HEK293 (cell line): Measurements from ENCODE around the gene NOM1.

Experiments used
- CTCF ChIA-PET: fragments of 350-600 bp; formaldehyde crosslinking; extraction: SDS; loops from one replicate; lab custom pipeline; 2021; ENCODE audit warnings: antibody characterized with exemption; lab: Yijun Ruan, JAX
- POLR2A ChIA-PET: fragments of 300-600 bp; formaldehyde crosslinking; extraction: SDS; loops from one replicate; lab custom pipeline; 2020; ENCODE audit warnings: antibody characterized with exemption, inconsistent platforms; lab: Yijun Ruan, JAX
- H3K27ac ChIP-seq: fragments of 200-500 bp; sonication (Bioruptor generic); 2 replicates; pipeline ENCODE4 v1.5.1; 2014; ENCODE audit warnings: low read depth, low read length, control low read depth, inconsistent platforms; ENCODE audit errors: extremely low read depth
- H3K36me3 ChIP-seq, 2 experiments: fragments of 200-500 bp in 1 of 2; sonication (Bioruptor generic) in 1 of 2; 1 replicate in 1 of 2; 2 replicates in 1 of 2; pipeline ENCODE4 v1.5.1; 2014 to 2017; ENCODE audit warnings: inconsistent platforms in 2 of 2, low read length in 2 of 2; ENCODE audit not compliant: control insufficient read depth in 2 of 2, insufficient read depth in 1 of 2
- H3K4me1 ChIP-seq: fragments of 200-500 bp; sonication (Bioruptor generic); 2 replicates; pipeline ENCODE4 v1.5.1; 2014; ENCODE audit warnings: mild to moderate bottlenecking, low read length, inconsistent platforms; ENCODE audit not compliant: control insufficient read depth, insufficient read depth
- H3K4me3 ChIP-seq: 2 replicates; pipeline ENCODE4 v1.5.1; 2011; ENCODE audit warnings: low read depth, mild to moderate bottlenecking, control low read depth, low read length, moderate library complexity
- H3K9me3 ChIP-seq: fragments of 200-500 bp; sonication (Bioruptor generic); 2 replicates; pipeline ENCODE4 v1.5.1; 2014; ENCODE audit warnings: low read depth, low read length, inconsistent platforms; ENCODE audit not compliant: control insufficient read depth, insufficient read depth
- FEZF1 ChIP-seq: fragments of 450-650 bp; formaldehyde crosslinking; IDR thresholded peaks from 2 replicates; pipeline ENCODE4 v1.5.1; 2016; ENCODE audit warnings: missing biosample characterization, missing genetic modification characterization
- GLIS1 ChIP-seq: fragments of 450-650 bp; formaldehyde crosslinking; IDR thresholded peaks from 2 replicates; pipeline ENCODE4 v1.5.1; 2016; ENCODE audit warnings: missing biosample characterization, missing genetic modification characterization
- HIC1 ChIP-seq: fragments of 450-650 bp; formaldehyde crosslinking; IDR thresholded peaks from 2 replicates; pipeline ENCODE4 v1.5.1; 2016; ENCODE audit warnings: missing biosample characterization, missing genetic modification characterization
- OSR2 ChIP-seq: fragments of 450-650 bp; formaldehyde crosslinking; IDR thresholded peaks from 2 replicates; pipeline ENCODE4 v1.5.1; 2016; ENCODE audit warnings: missing biosample characterization, missing genetic modification characterization
- PRDM10 ChIP-seq: fragments of 450-650 bp; formaldehyde crosslinking; IDR thresholded peaks from 2 replicates; pipeline ENCODE4 v1.5.1; 2016; ENCODE audit warnings: missing biosample characterization, missing genetic modification characterization
- PRDM6 ChIP-seq: fragments of 450-650 bp; formaldehyde crosslinking; IDR thresholded peaks from 2 replicates; pipeline ENCODE4 v1.5.1; 2017; ENCODE audit warnings: missing biosample characterization, missing genetic modification characterization
- TCF7L2 ChIP-seq: IDR thresholded peaks from 2 replicates; pipeline ENCODE4 v1.6.1; 2011; ENCODE audit warnings: low read depth, mild to moderate bottlenecking, inconsistent platforms, low read length, moderate library complexity, borderline replicate concordance
- YY1 ChIP-seq: fragments of 450-650 bp; formaldehyde crosslinking; IDR thresholded peaks from 2 replicates; pipeline ENCODE4 v1.5.1; 2018; ENCODE audit warnings: missing biosample characterization, missing genetic modification characterization
- ZBTB17 ChIP-seq: fragments of 450-650 bp; formaldehyde crosslinking; IDR thresholded peaks from 2 replicates; pipeline ENCODE4 v1.5.1; 2016; ENCODE audit warnings: missing biosample characterization, missing genetic modification characterization
- ZBTB20 ChIP-seq: fragments of 450-650 bp; formaldehyde crosslinking; IDR thresholded peaks from 2 replicates; pipeline ENCODE4 v1.5.1; 2016; ENCODE audit warnings: missing biosample characterization, missing genetic modification characterization
- ZBTB8A ChIP-seq: fragments of 450-650 bp; formaldehyde crosslinking; IDR thresholded peaks from 2 replicates; pipeline ENCODE4 v1.5.1; 2016; ENCODE audit warnings: missing biosample characterization, missing genetic modification characterization
- ZIC2 ChIP-seq: fragments of 450-650 bp; formaldehyde crosslinking; IDR thresholded peaks from 2 replicates; pipeline ENCODE4 v1.5.1; 2016; ENCODE audit warnings: missing biosample characterization, missing genetic modification characterization
- ZNF16 ChIP-seq: fragments of 450-650 bp; formaldehyde crosslinking; IDR thresholded peaks from 2 replicates; pipeline ENCODE4 v1.5.1; 2016; ENCODE audit warnings: low read depth, missing biosample characterization, missing genetic modification characterization
- ZNF202 ChIP-seq: fragments of 450-650 bp; formaldehyde crosslinking; IDR thresholded peaks from 2 replicates; pipeline ENCODE4 v1.5.1; 2016; ENCODE audit warnings: missing biosample characterization, missing genetic modification characterization, borderline replicate concordance
- ZNF423 ChIP-seq: fragments of 450-650 bp; formaldehyde crosslinking; IDR thresholded peaks from 2 replicates; pipeline ENCODE4 v1.5.1; 2016; ENCODE audit warnings: missing biosample characterization, missing genetic modification characterization
- ZNF549 ChIP-seq: fragments of 450-650 bp; IDR thresholded peaks from 2 replicates; pipeline ENCODE4 v1.5.1; 2018; ENCODE audit warnings: missing biosample characterization, missing genetic modification characterization, mild to moderate bottlenecking, inconsistent platforms, moderate library complexity
- ZNF600 ChIP-seq: fragments of 450-650 bp; formaldehyde crosslinking; IDR thresholded peaks from 2 replicates; pipeline ENCODE4 v1.5.1; 2016; ENCODE audit warnings: missing biosample characterization, missing genetic modification characterization
- ZNF629 ChIP-seq: fragments of 450-650 bp; formaldehyde crosslinking; IDR thresholded peaks from 2 replicates; pipeline ENCODE4 v1.5.1; 2017; ENCODE audit warnings: missing biosample characterization, missing genetic modification characterization
- ZNF792 ChIP-seq: fragments of 450-650 bp; formaldehyde crosslinking; IDR thresholded peaks from 2 replicates; pipeline ENCODE4 v1.5.1; 2016; ENCODE audit warnings: missing biosample characterization, missing genetic modification characterization
- ZNF843 ChIP-seq: fragments of 450-650 bp; formaldehyde crosslinking; IDR thresholded peaks from 2 replicates; pipeline ENCODE4 v1.5.1; 2016; ENCODE audit warnings: missing biosample characterization, missing genetic modification characterization

NOM1 gene

GRCh38 chr7:156988343-156989185 lies 39.1 kb downstream of the NOM1 start:
- Histone ChIP-seq H3K27ac (no peak overlapping the region), H3K4me3 (no peak overlapping the region), H3K9me3 (no peaks in the 10 kb centered on the region), H3K4me1 (no peaks in the 10 kb centered on the region), H3K36me3 (peaks cover 1 to 6% of the 10 kb centered on the region in 2 experiments; a peak in 2 of 3 replicates)
- no peak for TF ChIP-seq ZBTB20 (tag by site-specific recombination)
- TF ChIP-seq ZNF629 (tag by site-specific recombination) = no peak
- TF ChIP-seq ZNF792 = no peak
- no peak for TF ChIP-seq HIC1
- TF ChIP-seq YY1 (tag by site-specific recombination) = no peak
- CTCF ChIA-PET = interaction anchor here (0.7 to 1.0 kb wide), 2 partner anchors 16 to 714 kb away, joined by 3 read pairs; no protein-coding TSS in a partner anchor
- POLR2A ChIA-PET = no interaction called here

DNA sequence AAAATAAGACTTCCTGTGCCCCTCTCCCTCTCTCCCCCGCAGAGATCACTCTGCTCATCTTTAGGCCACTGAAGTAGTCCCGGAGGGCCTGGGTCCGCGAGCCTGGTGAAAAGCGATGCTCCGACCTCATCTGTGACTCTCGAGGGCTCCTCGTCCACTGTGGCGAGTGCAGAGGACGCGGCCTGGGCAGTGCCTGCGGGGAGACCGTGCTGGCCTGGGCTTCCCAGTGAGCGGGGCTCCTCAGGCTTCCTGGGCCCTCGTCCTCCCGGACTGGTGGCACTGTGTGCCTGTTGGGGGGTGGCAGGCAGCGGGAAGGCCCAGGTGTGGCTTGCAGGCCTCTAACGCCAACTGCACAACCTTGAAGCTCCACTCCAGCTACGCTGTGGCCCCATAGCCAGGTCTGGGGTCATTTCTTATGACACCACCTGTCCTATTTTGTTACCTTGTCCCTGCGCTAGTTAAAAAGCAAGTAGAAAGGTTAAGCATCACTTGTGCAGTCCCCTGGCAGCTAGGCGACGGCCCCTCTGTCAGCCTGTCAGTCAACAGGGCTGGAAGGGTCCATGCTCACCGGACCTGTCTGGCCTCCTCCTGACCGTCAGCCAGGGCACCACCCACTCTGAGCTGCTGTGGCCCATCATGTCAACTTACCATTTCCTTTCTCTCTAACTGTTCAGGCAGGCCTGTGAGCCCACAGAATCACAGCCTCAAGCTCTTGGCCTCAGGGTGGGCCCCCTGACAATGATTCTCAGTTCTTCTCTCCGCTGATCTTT lies 40.4 kb downstream of the NOM1 start:
- POLR2A ChIA-PET = no interaction called here
- Histone ChIP-seq H3K4me3 (no peak overlapping the region), H3K27ac (no peak overlapping the region), H3K4me1 (no peaks in the 10 kb centered on the region), H3K36me3 (peaks cover 0 to 6% of the 10 kb centered on the region in 2 experiments; a peak in 1 of 3 replicates), H3K9me3 (no peaks in the 10 kb centered on the region)
- CTCF ChIA-PET = no interaction called here
- TF ChIP-seq ZNF600 = no peak

DNA sequence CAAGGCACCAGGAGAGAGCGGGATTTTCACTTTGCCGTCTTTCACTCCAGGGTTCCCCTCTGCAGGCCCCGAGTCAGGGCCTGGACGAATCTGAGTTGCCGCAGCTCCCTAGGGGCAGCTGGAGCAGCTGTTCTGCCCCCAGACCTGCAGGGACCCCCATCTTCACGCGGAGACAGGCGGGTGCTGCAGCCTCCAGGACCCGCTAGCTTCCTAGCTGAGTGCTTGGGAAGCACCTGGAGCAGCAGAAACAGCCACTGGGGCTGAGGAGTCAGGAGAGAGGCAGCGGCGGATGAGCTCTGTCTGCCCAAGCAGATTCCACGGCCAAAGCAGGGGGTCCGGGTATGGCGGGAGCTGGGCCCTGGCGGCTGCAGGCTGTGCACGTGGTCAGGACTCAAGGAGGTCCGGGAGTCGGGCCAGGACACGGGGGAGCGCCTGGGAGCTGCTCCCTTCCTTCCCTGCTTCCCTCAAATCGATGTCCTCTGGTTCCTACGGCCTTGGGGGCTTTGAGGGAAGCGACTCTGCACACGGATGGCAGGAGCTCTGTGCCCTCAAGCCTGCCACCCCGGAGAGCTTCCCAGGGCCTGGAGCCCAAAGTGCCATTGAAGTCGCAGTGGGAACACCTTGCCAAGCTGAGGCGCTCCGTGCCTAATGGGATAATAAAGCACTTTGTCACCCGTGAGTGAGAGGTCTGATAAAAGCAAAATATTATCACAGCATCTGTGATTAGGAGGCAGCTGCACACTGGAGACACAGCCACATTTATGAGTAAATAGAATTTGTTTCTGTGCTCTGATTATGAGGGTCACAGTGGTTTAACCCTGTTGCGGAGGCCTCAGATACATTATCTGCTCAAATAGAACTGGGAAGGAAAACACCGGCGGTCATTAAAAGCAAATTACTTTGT lies 43.8 kb downstream of the NOM1 start:
- Histone ChIP-seq H3K36me3 (peaks cover 0 to 6% of the 10 kb centered on the region in 2 experiments; a peak in 1 of 3 replicates), H3K4me1 (no peaks in the 10 kb centered on the region), H3K27ac (no peak overlapping the region), H3K4me3 (no peak overlapping the region), H3K9me3 (no peaks in the 10 kb centered on the region)
- ChIA-PET CTCF (no interaction called here), POLR2A (interaction anchor here (1.0 kb wide), 1 partner anchor 17 kb away, joined by 3 read pairs; the partner anchor contains the start of gene MNX1)
- TF ChIP-seq GLIS1 (tag by site-specific recombination) = peak; percentile 94
- TF ChIP-seq ZNF202 = no peak
- TF ChIP-seq TCF7L2 = peak; percentile 40; the same call in 1 of the 2 replicates
- 0 out of 2 replicates have a peak, but pooled peaks have one; percentile 12 for TF ChIP-seq ZNF423
- TF ChIP-seq FEZF1 (tag by site-specific recombination) = 0 out of 2 replicates have a peak, but pooled peaks have one; percentile 25
- TF ChIP-seq ZBTB8A (tag by site-specific recombination) = peak; percentile 37; the same call in 1 of the 2 replicates
- peak; percentile 62 for TF ChIP-seq ZBTB17 (tag by site-specific recombination)
- TF ChIP-seq ZNF16 (tag by site-specific recombination) = no peak
- peak; percentile 36; the same call in 1 of the 2 replicates for TF ChIP-seq PRDM10 (tag by site-specific recombination)
- peak; percentile 23; the same call in 1 of the 2 replicates for TF ChIP-seq OSR2 (tag by site-specific recombination)
- peak; percentile 98 for TF ChIP-seq ZIC2 (tag by site-specific recombination)
- TF ChIP-seq ZNF549 (tag by site-specific recombination) = no peak
- 0 out of 2 replicates have a peak, but pooled peaks have one; percentile 26 for TF ChIP-seq ZNF843 (tag by site-specific recombination)
- TF ChIP-seq PRDM6 (tag by site-specific recombination) = peak; percentile 75
